GM12874 (cell line): ENCODE data around the gene CLCNKB.

ENCODE experiments used
- CTCF ChIP-seq: IDR thresholded peaks from 2 replicates; pipeline ENCODE4 v1.5.1; 2011; ENCODE audit warnings: low read depth, mild to moderate bottlenecking, control low read depth, low read length, moderate library complexity; ENCODE audit not compliant: insufficient read depth

The CLCNKB gene

DNA sequence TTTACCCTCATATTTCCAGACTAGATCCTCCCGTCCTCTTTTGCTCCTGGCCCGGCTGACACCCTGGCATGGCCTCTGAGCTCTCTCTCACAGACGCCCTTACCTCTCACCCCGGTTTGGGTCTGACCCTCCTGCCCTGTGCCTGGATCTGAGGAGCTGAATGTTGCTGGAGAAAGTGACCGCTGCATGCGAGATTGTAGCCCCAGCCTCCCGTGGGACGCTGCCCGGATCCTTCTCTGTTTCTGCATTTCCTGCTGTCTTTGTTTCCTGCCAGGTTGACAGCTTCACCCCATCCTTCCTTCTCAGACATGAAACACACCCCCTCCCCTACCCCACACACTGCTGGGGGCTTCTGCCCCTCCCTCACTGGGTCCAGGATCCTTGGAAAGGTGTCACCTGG is 20.3 kb downstream of the CLCNKB start:
- TF ChIP-seq CTCF = no peak

- TF ChIP-seq CTCF = no peak
Observed at GRCh38 chr1:16064536-16065268, 21.1 kb downstream of the CLCNKB start.

- no peak for TF ChIP-seq CTCF
Observed at GRCh38 chr1:16065269-16065576, 21.6 kb downstream of the CLCNKB start.

- TF ChIP-seq CTCF = no peak
Observed at GRCh38 chr1:16066245-16066644, 22.7 kb downstream of the CLCNKB start.

GRCh38 chr1:16067127-16067768 is 23.7 kb downstream of the CLCNKB start:
- no peak for TF ChIP-seq CTCF

GRCh38 chr1:16067933-16068332 is 24.4 kb downstream of the CLCNKB start:
- TF ChIP-seq CTCF = no peak

DNA sequence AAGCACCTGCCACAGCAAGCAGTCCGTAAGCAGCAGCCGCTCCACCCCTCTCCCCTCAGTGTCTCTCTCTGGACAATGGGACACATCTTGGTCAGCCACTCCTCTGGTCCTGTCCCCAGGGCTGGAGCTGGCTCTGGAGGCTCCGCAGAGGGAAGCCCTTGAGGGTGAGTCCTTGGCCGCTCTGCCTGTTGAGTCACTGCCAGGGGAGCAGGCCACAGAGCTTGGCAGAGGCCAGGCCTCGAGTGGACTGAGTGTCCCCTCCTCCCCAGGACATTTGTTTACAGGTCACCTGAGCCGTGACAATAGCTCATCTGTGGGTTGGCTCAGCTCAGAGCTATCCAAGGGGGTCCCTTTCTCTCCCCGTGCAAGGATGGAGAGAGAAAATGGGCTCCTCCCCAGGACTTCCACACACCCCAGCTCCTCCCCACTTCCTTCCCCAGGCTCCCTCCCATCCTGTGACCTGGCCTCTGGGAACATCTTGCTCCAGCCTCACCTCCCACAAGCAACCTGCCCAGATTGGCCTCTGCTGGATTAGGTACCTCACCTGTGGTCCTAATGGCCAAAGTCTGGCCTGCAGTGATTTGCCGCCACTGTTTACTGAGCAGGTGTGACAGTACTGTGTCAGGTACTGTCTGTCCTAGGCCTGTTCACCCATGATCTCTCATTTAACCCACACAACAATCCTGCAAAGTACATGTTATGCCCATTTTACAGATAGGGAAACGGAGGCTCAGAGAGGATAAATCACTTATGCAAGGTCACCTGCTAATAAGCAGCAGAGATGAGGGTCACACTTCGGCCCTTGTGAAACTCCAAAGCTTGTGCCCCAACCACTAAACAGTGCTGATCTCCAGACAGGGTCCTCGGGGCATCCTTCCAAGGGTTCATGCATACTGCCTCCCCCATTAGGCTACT is 25.0 kb downstream of the CLCNKB start:
- TF ChIP-seq CTCF = no peak
